ENCODE measurements around the gene MAP4K2. TPM values are rescaled to one million over a fixed set of nuclear protein-coding genes. Genes with fewer than 3 reads are reported as not detected.

MAP4K2 gene
- total RNA-seq, 1 experiment from 2014 or later, result 24.7 TPM

GRCh38 chr11:64837887-64838351 is 34.9 kb upstream of the MAP4K2 start:
- Histone ChIP-seq H3K23ac (ENCODE audit: insufficient read length, low read depth, low read length) (no peak overlapping the region), H2BK5ac (ENCODE audit: insufficient read length, low read length) (no peak overlapping the region), H3K27me3 (ENCODE audit: insufficient read depth, low read length) (no peaks in the 10 kb centered on the region), H3K9me3 (ENCODE audit: control insufficient read depth, low read depth, low read length) (no peaks in the 10 kb centered on the region), H2AK5ac (ENCODE audit: insufficient read length, low read length) (no peak overlapping the region), H3K4ac (ENCODE audit: low read depth, low read length) (no peak overlapping the region), H4K20me1 (ENCODE audit: control insufficient read depth, insufficient read depth, insufficient read length) (no peaks in the 10 kb centered on the region), H3K9ac (ENCODE audit: extremely low read depth, insufficient read length, low read length) (no peak overlapping the region), H2BK15ac (ENCODE audit: low read depth, low read length) (no peak overlapping the region), H3K27ac (ENCODE audit: insufficient read length, low read depth, low read length) (no peak overlapping the region), H2AFZ (ENCODE audit: low read length) (no peak overlapping the region), H2BK12ac (ENCODE audit: insufficient read length, low read depth, low read length) (no peak overlapping the region), H3K4me2 (ENCODE audit: insufficient read depth, insufficient read length, low read length) (no peak overlapping the region), H3K14ac (ENCODE audit: insufficient read depth, low read length) (no peak overlapping the region), H3K79me2 (ENCODE audit: insufficient read depth, low read length) (no peaks in the 10 kb centered on the region), H4K8ac (replicated peaks; ENCODE audit: insufficient read length, low read depth, low read length) (no peak overlapping the region), H3K4me1 (ENCODE audit: insufficient read depth, low read length) (no peaks in the 10 kb centered on the region), H2BK120ac (ENCODE audit: low read depth, low read length, poor library complexity, severe bottlenecking) (no peak overlapping the region), H3K79me1 (ENCODE audit: insufficient read depth, low read depth, low read length, poor library complexity, severe bottlenecking) (no peaks in the 10 kb centered on the region), H3K23me2 (ENCODE audit: insufficient read length, low read depth, low read length, poor library complexity, severe bottlenecking) (no peaks in the 10 kb centered on the region), H3K18ac (ENCODE audit: insufficient read length, low read depth, low read length) (no peak overlapping the region), H4K91ac (ENCODE audit: insufficient read length, low read depth, low read length) (no peak overlapping the region), H3T11ph (ENCODE audit: low read length) (no peak overlapping the region), H4K5ac (ENCODE audit: insufficient read length, low read depth, low read length) (no peak overlapping the region), H3K56ac (ENCODE audit: insufficient read length, low read depth, low read length) (no peak overlapping the region), H2BK20ac (ENCODE audit: low read depth, low read length, poor library complexity, severe bottlenecking) (no peak overlapping the region)
- H3K9me3 Mint-ChIP-seq, result no peaks in the 10 kb centered on the region
- no peaks in the 10 kb centered on the region for H3K27me3 Mint-ChIP-seq (ENCODE audit: low read depth)
- no peak for DNase-seq
- peaks cover 0 to 28% (median 5%) of the 10 kb centered on the region in 3 experiments; a peak in 5 of 7 replicates for H3K36me3 Mint-ChIP-seq (ENCODE audit: insufficient read depth in 1 of 3, low read depth in 3 of 3)
- no peak for TF ChIP-seq CTCF (conservative IDR thresholded peaks at IDR 0.05)
- no peak overlapping the region for H3K27ac Mint-ChIP-seq
- no CpG with 5 or more reads among the region's 10 CpGs for WGBS (ENCODE audit: extremely low coverage, insufficient read length, low lambda C conversion rate)
- H3K4me3 Mint-ChIP-seq, result no peak overlapping the region
- peaks cover 9 to 15% of the 10 kb centered on the region in 2 experiments for H3K4me1 Mint-ChIP-seq

Measured in H9 (cell line).